Stomach (tissue), 9 donors: Measurements from ENCODE around the gene PLIN3. TPM values are rescaled to one million over a fixed set of nuclear protein-coding genes. Genes with fewer than 3 reads are reported as not detected.

Source experiments
- DNase-seq, 2 donors: peaks; one replicate each; pipeline versions ENCODE4 v3.0.0 to v3.0.0-alpha.2; 2013 to 2019
- H3K27ac ChIP-seq, 5 donors: fragments of 200-600 bp in 4 of 5; sonication (generic) in 4 of 5; one replicate each; pipeline ENCODE4 v1.5.1; 2013 to 2019; ENCODE audit warnings: mild to moderate bottlenecking in 1 of 5, moderate library complexity in 1 of 5
- H3K27me3 ChIP-seq, 3 donors: fragments of 200-600 bp; sonication (generic); one replicate each; pipeline ENCODE4 v1.5.1; 2017 to 2019; ENCODE audit warnings: mixed run types in 1 of 3
- H3K36me3 ChIP-seq, 4 donors: fragments of 200-600 bp; sonication (generic); 1 replicate in 3 of 4; 2 replicates in 1 of 4; pipeline ENCODE4 v1.5.1; 2016 to 2019
- H3K4me1 ChIP-seq, 4 donors: fragments of 200-600 bp; sonication (generic); one replicate each; pipeline ENCODE4 v1.5.1; 2016 to 2019
- H3K4me3 ChIP-seq, 4 donors: fragments of 200-600 bp; sonication (generic) in 3 of 4; one replicate each; pipeline ENCODE4 v1.5.1; 2016 to 2019; ENCODE audit warnings: mild to moderate bottlenecking in 1 of 4
- H3K9me3 ChIP-seq, 4 donors: fragments of 200-600 bp; sonication (generic); one replicate each; pipeline ENCODE4 v1.5.1; 2016 to 2019
- CTCF ChIP-seq, 7 experiments: fragments of 450-650 bp in 4 of 7; fragments of 200-600 bp in 3 of 7; sonication (generic) in 3 of 7; IDR thresholded peaks; one replicate each; pipeline ENCODE4 v1.5.1; 2016 to 2019; ENCODE audit warnings: antibody characterized with exemption in 7 of 7, control low read depth in 2 of 7, mild to moderate bottlenecking in 1 of 7
- EP300 ChIP-seq: sonication (generic); formaldehyde crosslinking; IDR thresholded peaks from one replicate; pipeline ENCODE4 v1.6.1; 2017; ENCODE audit warnings: antibody characterized with exemption
- POLR2A ChIP-seq, 4 donors: fragments of 450-650 bp; IDR thresholded peaks; one replicate each; pipeline ENCODE4 v1.6.1; 2016; ENCODE audit warnings: antibody characterized with exemption in 4 of 4, control low read depth in 2 of 4, mild to moderate bottlenecking in 1 of 4, moderate library complexity in 1 of 4
- POLR2AphosphoS5 ChIP-seq, 3 donors: sonication (generic); formaldehyde crosslinking; IDR thresholded peaks; one replicate each; pipeline ENCODE4 v1.6.1; 2016; ENCODE audit warnings: antibody characterized with exemption in 3 of 3
- WGBS, 5 donors: extraction: QIAGEN DNeasy Blood & Tissue Kit in 3 of 5; methylation state at CpG; one replicate each; pipeline versions ENCODE4 v1.1.5 to v1.1.7; 2013 to 2018; 5-methylcytosine and 5-hydroxymethylcytosine counted together
- intact Hi-C: fragments of 100-400 bp; cut with DNase I; formaldehyde crosslinking; loops from one replicate; pipeline ENCODE4 v1.15.1; 2023; ENCODE audit warnings: low total_unique reads
- polyA plus RNA-seq, 3 donors: library from polyadenylated mRNA; stranded (reverse); fragments of 200-250 nt; gene quantifications; one replicate each; pipeline ENCODE4 v1.2.3, GENCODE V29; 2013
- total RNA-seq, 5 donors: library from RNA; depleted of rRNA; stranded (reverse); fragments of >200 nt; gene quantifications; one replicate each; pipeline versions ENCODE4 v1.1.0 to v1.2.3, GENCODE V29; 2014 to 2016
- donor health status: healthy with polysubstance abuse.
- donor health status: Bipolar disorder and iron deficiency.
- donor health status: healthy.

PLIN3 gene
- total and polyA plus RNA-seq, 8 donors, result 8.9 to 55.3 (median 27.8) TPM

- peaks cover 24 to 44% (median 36%) of the 10 kb centered on the region in 4 donors for H3K4me1 ChIP-seq
- H3K27me3 ChIP-seq, result peaks cover 0 to 15% (median 10%) of the 10 kb centered on the region in 3 donors
- intact Hi-C loops, result no loop called here
- WGBS, 5 donors, result 22 to 74% (median 48%) methylated on average over 9 to 15 of the region's 15 CpGs
- H3K27ac ChIP-seq, result no peak overlapping the region
- H3K9me3 ChIP-seq, result no peaks in the 10 kb centered on the region
- H3K36me3 ChIP-seq, result no peaks in the 10 kb centered on the region
- TF ChIP-seq EP300 (no peak), CTCF (IDR thresholded peaks at IDR 0.05) (no peak), POLR2A (IDR thresholded peaks at IDR 0.05) (no peak), POLR2AphosphoS5 (IDR thresholded peaks at IDR 0.05) (no peak)
- DNase-seq, result peak in 1 of 2 donors; percentile 23
- peak overlapping the region in 2 of 4 donors; percentile 66 to 82 for H3K4me3 ChIP-seq
These were observed 41.3 kb upstream of the PLIN3 start for GRCh38 chr19:4908781-4909155.

GRCh38 chr19:4908360-4908759 lies 40.9 kb upstream of the PLIN3 start:
- Histone ChIP-seq H3K4me1 (peaks cover 24 to 43% (median 36%) of the 10 kb centered on the region in 4 donors), H3K27me3 (peaks cover 0 to 15% (median 10%) of the 10 kb centered on the region in 3 donors), H3K27ac (no peak overlapping the region), H3K4me3 (no peak overlapping the region), H3K9me3 (no peaks in the 10 kb centered on the region), H3K36me3 (no peaks in the 10 kb centered on the region)
- TF ChIP-seq POLR2A (IDR thresholded peaks at IDR 0.05) (no peak), EP300 (no peak), CTCF (IDR thresholded peaks at IDR 0.05) (no peak), POLR2AphosphoS5 (IDR thresholded peaks at IDR 0.05) (no peak)
- no peak for DNase-seq
- 83 to 85% (median 84%) methylated on average over 5 of the region's 5 CpGs for WGBS, 5 donors
- intact Hi-C loops, result no loop called here

- Histone ChIP-seq H3K27me3 (peaks cover 0 to 15% (median 10%) of the 10 kb centered on the region in 3 donors), H3K4me1 (peaks cover 24 to 34% (median 32%) of the 10 kb centered on the region in 4 donors), H3K36me3 (no peaks in the 10 kb centered on the region), H3K9me3 (no peaks in the 10 kb centered on the region), H3K4me3 (no peak overlapping the region), H3K27ac (no peak overlapping the region)
- no peak for DNase-seq
- TF ChIP-seq CTCF (IDR thresholded peaks at IDR 0.05) (no peak), EP300 (no peak), POLR2A (IDR thresholded peaks at IDR 0.05) (no peak), POLR2AphosphoS5 (IDR thresholded peaks at IDR 0.05) (no peak)
- WGBS, 5 donors, result 72 to 88% (median 83%) methylated on average over 8 of the region's 8 CpGs
- intact Hi-C loops, result no loop called here
These were observed 39.5 kb upstream of the PLIN3 start for GRCh38 chr19:4906963-4907362.

- H3K27ac ChIP-seq, result no peak overlapping the region
- 62 to 83% (median 70%) methylated on average over 3 of the region's 3 CpGs for WGBS, 5 donors
- TF ChIP-seq EP300 (no peak), CTCF (IDR thresholded peaks at IDR 0.05) (no peak), POLR2A (IDR thresholded peaks at IDR 0.05) (no peak), POLR2AphosphoS5 (IDR thresholded peaks at IDR 0.05) (no peak)
These were observed 37.0 kb upstream of the PLIN3 start for GRCh38 chr19:4904481-4904880.

More at GRCh38 chr19:4904481-4904880, 37.0 kb upstream of the PLIN3 start:
- H3K4me1 ChIP-seq, result peaks cover 7 to 13% (median 10%) of the 10 kb centered on the region in 4 donors
- no peaks in the 10 kb centered on the region for H3K9me3 ChIP-seq
- no peak for DNase-seq
- no peak overlapping the region for H3K4me3 ChIP-seq
- peaks cover 0 to 14% (median 10%) of the 10 kb centered on the region in 3 donors for H3K27me3 ChIP-seq
- intact Hi-C loops, result no loop called here
- no peaks in the 10 kb centered on the region for H3K36me3 ChIP-seq
